OCI-LY1 (cell line): ENCODE results near the gene SERPINE3.

Experiments used
- CTCF ChIP-seq: fragments of 200-600 bp; sonication (generic), shearing (Covaris generic); IDR thresholded peaks from 2 replicates; pipeline ENCODE4 v1.5.1; 2017; ENCODE audit warnings: mild to moderate bottlenecking, antibody characterized with exemption, low read length, moderate library complexity, mixed read lengths
- EZH2 ChIP-seq: fragments of 200-600 bp; sonication (generic), shearing (Covaris generic); IDR thresholded peaks from 2 replicates; pipeline ENCODE4 v1.8.0; 2017; ENCODE audit warnings: borderline replicate concordance, mixed run types, mild to moderate bottlenecking, antibody characterized with exemption, low read length, moderate library complexity, mixed read lengths

DNA sequence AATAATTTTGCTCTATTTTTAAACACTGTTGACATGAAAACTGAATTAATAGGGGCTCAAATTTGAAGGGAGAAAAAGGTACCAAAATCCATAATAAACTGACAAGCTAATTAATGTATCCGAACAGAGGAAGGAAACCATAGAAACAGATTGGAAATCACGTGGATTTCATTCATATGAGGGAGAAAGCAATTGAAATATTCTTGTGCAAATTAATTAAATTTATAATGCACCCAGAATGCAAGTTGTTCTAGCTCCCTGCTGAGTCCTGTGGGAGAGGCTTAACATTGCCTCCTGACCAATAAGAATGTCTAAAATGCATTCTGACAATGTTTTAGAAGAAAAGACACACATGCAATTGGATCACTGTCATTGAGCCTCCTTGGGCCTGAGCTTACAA is 17.7 kb upstream of the SERPINE3 start:
- no peak for TF ChIP-seq CTCF
- no peak for TF ChIP-seq EZH2
